ENCODE results near the gene EIF4H. TPM values are rescaled to one million over a fixed set of nuclear protein-coding genes. Genes with fewer than 3 reads are reported as not detected.
"Not testable (repeated sequence)": the region's sequence is repeated elsewhere in the genome, so short reads cannot be mapped to it uniquely, and the experiment has no call there.

The EIF4H gene
- total RNA-seq, 1 donor from 2014 or later = 205 TPM

DNA sequence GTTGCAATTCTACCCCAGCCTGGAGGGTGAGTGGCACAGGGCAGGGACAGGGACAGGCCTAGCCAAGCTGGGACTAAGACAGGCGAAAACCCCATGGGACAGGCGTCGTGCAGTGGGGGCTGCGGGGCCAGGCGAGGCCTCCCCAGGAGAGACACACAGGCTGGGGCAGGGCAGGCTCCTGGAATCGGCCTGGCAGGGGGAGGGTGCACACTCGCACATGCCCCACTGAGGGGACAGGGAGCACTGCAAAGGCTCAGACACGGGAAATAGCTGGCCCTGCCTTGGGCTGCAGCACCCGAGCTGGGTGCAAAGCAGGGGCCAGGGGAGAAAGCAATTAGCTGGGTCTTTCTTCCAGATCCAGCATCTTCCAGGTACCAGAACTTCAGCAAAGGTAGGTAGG is 46.1 kb downstream of the EIF4H start:
- Mint-ChIP-seq H3K9me3 (ENCODE audit: unreplicated experiment) (no peaks in the 10 kb centered on the region), H3K36me3 (ENCODE audit: unreplicated experiment) (no peaks in the 10 kb centered on the region), H3K4me1 (ENCODE audit: unreplicated experiment) (peaks cover 1% of the 10 kb centered on the region), H3K27ac (ENCODE audit: unreplicated experiment) (no peak overlapping the region), H3K27me3 (ENCODE audit: unreplicated experiment) (no peaks in the 10 kb centered on the region), H3K4me3 (ENCODE audit: unreplicated experiment) (no peak overlapping the region)
- TF ChIP-seq, protein P1, sequence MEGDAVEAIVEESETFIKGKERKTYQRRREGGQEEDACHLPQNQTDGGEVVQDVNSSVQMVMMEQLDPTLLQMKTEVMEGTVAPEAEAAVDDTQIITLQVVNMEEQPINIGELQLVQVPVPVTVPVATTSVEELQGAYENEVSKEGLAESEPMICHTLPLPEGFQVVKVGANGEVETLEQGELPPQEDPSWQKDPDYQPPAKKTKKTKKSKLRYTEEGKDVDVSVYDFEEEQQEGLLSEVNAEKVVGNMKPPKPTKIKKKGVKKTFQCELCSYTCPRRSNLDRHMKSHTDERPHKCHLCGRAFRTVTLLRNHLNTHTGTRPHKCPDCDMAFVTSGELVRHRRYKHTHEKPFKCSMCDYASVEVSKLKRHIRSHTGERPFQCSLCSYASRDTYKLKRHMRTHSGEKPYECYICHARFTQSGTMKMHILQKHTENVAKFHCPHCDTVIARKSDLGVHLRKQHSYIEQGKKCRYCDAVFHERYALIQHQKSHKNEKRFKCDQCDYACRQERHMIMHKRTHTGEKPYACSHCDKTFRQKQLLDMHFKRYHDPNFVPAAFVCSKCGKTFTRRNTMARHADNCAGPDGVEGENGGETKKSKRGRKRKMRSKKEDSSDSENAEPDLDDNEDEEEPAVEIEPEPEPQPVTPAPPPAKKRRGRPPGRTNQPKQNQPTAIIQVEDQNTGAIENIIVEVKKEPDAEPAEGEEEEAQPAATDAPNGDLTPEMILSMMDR (IDR thresholded peaks at IDR 0.05) = no peak
- DNase-seq (ENCODE audit: extremely low spot score, unreplicated experiment) = no peak

DNA sequence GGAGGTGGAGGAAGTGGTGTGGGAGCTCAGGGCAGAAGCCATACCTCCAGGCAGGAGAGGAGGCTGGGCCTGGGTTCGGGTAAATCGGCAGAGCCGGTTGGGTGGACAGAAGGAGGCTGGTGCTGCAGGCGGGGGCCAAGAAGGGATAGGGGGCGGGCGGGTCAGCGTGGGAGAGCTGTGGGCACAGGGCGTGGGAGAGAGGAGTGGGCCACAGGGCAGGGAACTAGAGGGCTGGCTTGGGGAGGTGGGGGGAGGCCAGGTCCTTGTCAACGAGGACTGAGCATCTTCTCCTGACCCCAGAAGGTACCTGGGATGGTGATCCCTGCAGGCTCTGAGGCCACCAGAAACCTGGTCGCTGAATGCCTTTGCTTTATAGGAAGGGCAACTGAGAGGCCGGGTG is 47.6 kb downstream of the EIF4H start:
- TF ChIP-seq, protein P1 (IDR thresholded peaks at IDR 0.05) = no peak
- Mint-ChIP-seq H3K4me3 (ENCODE audit: unreplicated experiment) (no peak overlapping the region), H3K4me1 (ENCODE audit: unreplicated experiment) (peaks cover 1% of the 10 kb centered on the region), H3K27ac (ENCODE audit: unreplicated experiment) (no peak overlapping the region), H3K36me3 (ENCODE audit: unreplicated experiment) (no peaks in the 10 kb centered on the region), H3K9me3 (ENCODE audit: unreplicated experiment) (no peaks in the 10 kb centered on the region), H3K27me3 (ENCODE audit: unreplicated experiment) (no peaks in the 10 kb centered on the region)
- no peak for DNase-seq (ENCODE audit: extremely low spot score, unreplicated experiment)

DNA sequence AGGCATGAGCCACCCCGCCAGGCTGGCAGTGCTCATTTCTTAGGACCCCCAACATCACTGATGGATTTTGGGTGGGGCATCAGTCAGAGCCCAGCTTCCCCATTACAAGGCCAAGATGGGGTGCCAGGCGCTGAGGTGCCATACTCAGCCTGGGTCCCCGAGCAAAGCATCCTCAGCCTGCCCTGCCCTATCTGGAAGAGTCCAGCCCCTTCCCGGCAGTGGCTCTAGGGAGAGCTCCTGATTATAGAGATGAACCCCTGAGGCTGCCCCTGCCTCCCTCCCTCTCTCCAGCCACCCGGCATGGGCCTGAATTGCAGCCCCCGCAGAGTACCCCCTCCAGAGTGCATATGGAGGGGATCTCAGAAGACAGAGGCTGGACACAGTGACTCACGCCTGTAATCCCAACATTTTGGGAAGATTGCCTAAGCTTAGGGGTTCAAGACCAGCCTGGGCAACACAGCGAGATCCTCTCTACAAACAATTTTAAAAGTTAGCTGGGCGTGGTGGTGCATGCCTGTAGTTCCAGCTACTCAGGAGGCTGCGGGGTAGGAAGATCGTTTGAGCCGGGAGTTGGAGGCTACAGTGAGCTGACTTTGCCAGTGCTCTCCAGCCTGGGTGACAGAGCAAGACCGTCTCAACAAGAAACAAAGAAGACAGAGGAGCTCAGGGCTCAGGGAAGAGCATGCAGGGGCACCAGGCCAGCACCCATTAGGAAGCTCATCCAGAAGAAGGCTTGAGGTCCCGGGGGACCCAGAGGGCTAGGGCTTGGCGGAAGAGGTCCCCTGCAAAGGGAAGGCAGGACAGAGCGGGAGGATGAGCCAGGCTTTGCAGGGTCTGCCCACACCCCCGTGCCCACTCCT is 48.9 kb downstream of the EIF4H start:
- Mint-ChIP-seq H3K27ac (ENCODE audit: unreplicated experiment) (no peak overlapping the region), H3K9me3 (ENCODE audit: unreplicated experiment) (no peaks in the 10 kb centered on the region), H3K4me1 (ENCODE audit: unreplicated experiment) (no peaks in the 10 kb centered on the region), H3K4me3 (ENCODE audit: unreplicated experiment) (no peak overlapping the region), H3K27me3 (ENCODE audit: unreplicated experiment) (no peaks in the 10 kb centered on the region), H3K36me3 (ENCODE audit: unreplicated experiment) (no peaks in the 10 kb centered on the region)
- TF ChIP-seq, protein P1 (IDR thresholded peaks at IDR 0.05) = no peak
- DNase-seq (ENCODE audit: extremely low spot score, unreplicated experiment) = no peak

DNA sequence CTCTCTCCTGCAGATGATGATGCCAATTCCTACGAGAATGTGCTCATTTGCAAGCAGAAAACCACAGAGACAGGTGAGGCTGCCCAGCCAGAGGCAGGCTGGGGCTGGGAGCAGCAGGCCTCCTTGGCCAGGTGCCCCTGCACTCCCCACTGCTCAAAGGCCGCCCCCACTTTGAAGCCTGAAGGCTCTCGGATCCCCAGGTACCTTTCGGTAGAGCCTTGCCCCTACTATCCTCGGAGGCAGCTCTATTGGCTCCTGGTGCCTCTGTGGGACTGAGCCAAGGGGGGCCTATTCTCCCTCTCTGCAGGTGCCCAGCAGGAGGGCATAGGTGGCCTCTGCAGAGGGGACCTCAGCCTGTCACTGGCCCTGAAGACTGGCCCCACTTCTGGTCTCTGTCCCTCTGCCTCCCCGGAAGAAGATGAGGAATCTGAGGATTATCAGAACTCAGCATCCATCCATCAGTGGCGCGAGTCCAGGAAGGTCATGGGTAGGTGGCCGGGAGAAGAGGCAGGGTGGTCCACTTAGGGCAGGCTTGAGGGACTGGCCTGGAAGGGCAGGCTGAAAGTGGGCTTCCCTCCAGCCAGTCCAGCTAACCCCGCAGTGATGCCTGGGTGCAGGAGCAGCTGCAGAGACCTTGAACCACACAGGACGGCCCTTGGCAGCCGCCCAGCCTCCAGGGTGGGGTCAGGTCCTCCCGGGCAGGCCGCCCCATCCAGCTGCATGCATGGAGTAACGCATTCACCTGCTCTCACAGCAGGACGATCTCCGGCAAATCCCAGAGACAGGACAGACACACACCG is 49.8 kb downstream of the EIF4H start:
- Mint-ChIP-seq H3K36me3 (ENCODE audit: unreplicated experiment) (no peaks in the 10 kb centered on the region), H3K27ac (ENCODE audit: unreplicated experiment) (no peak overlapping the region), H3K4me1 (ENCODE audit: unreplicated experiment) (no peaks in the 10 kb centered on the region), H3K9me3 (ENCODE audit: unreplicated experiment) (no peaks in the 10 kb centered on the region), H3K27me3 (ENCODE audit: unreplicated experiment) (no peaks in the 10 kb centered on the region), H3K4me3 (ENCODE audit: unreplicated experiment) (no peak overlapping the region)
- no peak for DNase-seq (ENCODE audit: extremely low spot score, unreplicated experiment)
- TF ChIP-seq, protein P1 (IDR thresholded peaks at IDR 0.05) = no peak

DNA sequence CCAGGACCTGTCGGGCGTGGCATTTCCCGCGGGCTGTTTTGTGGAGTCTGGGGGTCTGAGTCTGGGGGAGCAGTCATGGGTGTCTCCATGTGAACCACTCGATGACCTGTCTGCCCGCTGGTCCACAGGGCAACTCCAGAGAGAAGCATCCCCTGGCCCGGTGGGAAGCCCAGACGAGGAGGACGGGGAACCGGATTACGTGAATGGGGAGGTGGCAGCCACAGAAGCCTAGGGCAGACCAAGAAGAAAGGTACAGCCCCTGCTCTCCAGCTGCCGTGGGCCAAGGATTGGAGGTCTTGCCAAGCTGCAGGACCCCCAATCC is 50.3 kb downstream of the EIF4H start:
- Mint-ChIP-seq H3K4me3 (ENCODE audit: unreplicated experiment) (no peak overlapping the region), H3K27me3 (ENCODE audit: unreplicated experiment) (no peaks in the 10 kb centered on the region), H3K9me3 (ENCODE audit: unreplicated experiment) (no peaks in the 10 kb centered on the region), H3K27ac (ENCODE audit: unreplicated experiment) (no peak overlapping the region), H3K4me1 (ENCODE audit: unreplicated experiment) (no peaks in the 10 kb centered on the region), H3K36me3 (ENCODE audit: unreplicated experiment) (peaks cover 2% of the 10 kb centered on the region)
- no peak for DNase-seq (ENCODE audit: extremely low spot score, unreplicated experiment)
- TF ChIP-seq, protein P1 (IDR thresholded peaks at IDR 0.05) = no peak

DNA sequence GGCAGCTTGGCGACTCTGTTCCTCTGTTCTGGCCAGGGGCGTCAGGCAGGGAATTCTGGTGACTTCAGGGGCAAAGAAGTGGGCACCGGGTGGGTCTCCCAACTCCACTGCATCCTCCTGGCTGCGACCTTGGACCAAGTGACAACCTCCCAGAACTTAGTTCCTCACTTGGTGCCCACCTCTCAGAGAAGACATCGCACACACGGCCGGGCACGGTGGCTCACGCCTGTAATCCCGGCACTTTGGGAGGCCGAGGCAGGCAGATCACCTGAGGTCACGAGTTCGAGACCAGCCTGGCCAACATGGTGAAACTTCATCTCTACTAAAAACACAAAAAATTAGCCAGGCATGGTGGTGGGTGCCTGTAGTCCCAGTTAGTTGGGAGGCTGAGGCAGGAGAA is 50.8 kb downstream of the EIF4H start:
- H3K4me3 Mint-ChIP-seq (ENCODE audit: unreplicated experiment); H3K9me3 Mint-ChIP-seq (ENCODE audit: unreplicated experiment); H3K4me1 Mint-ChIP-seq (ENCODE audit: unreplicated experiment); H3K36me3 Mint-ChIP-seq (ENCODE audit: unreplicated experiment); H3K27ac Mint-ChIP-seq (ENCODE audit: unreplicated experiment); DNase-seq (ENCODE audit: extremely low spot score, unreplicated experiment); H3K27me3 Mint-ChIP-seq (ENCODE audit: unreplicated experiment): not testable (repeated sequence)
